Activated T-helper 1 cell treated with anti-CD3 and anti-CD28 coated beads, Interleukin-12 subunit alpha, Interleukin-12 subunit beta, Interleukin-2, Interleukin-4 antibody, amounts not matched to agents 30 ng/mL and 10 ng/mL and 1 ng/mL, durations not matched to agents 14 hours and 24 hours and 36 hours (primary cell): Measurements from ENCODE around the gene NBEAL1. TPM values are rescaled to one million over a fixed set of nuclear protein-coding genes. Genes with fewer than 3 reads are reported as not detected.
"Not testable (repeated sequence)": the region's sequence is repeated elsewhere in the genome, so short reads cannot be mapped to it uniquely, and the experiment has no call there.

Source experiments
- DNase-seq: peaks from one replicate; pipeline ENCODE4 v3.0.0; 2021; ENCODE audit warnings: low spot score
- H3K27ac Mint-ChIP-seq: one replicate; pipeline ENCODE4 v1.8.0; 2021; ENCODE audit warnings: mild to moderate bottlenecking, mixed read lengths
- H3K27me3 Mint-ChIP-seq: one replicate; pipeline ENCODE4 v1.8.0; 2022; ENCODE audit warnings: mild to moderate bottlenecking, moderate library complexity, mixed read lengths; ENCODE audit not compliant: insufficient read depth
- H3K36me3 Mint-ChIP-seq: one replicate; pipeline ENCODE4 v1.8.0; 2021; ENCODE audit warnings: low read depth, mixed read lengths
- H3K4me1 Mint-ChIP-seq: one replicate; pipeline ENCODE4 v1.8.0; 2021; ENCODE audit warnings: low read depth, mixed read lengths
- H3K4me3 Mint-ChIP-seq: one replicate; pipeline ENCODE4 v1.8.0; 2021; ENCODE audit warnings: mild to moderate bottlenecking, moderate library complexity, mixed read lengths
- H3K9me3 Mint-ChIP-seq: one replicate; pipeline ENCODE4 v1.8.0; 2021; ENCODE audit warnings: mixed read lengths
- intact Hi-C: fragments of 100-400 bp; cut with micrococcal nuclease; formaldehyde crosslinking; loops from one replicate; pipeline ENCODE4 v1.15.1; 2024
- total RNA-seq: library from RNA; stranded (reverse); gene quantifications from 2 replicates; pipeline ENCODE4 v1.2.3, GENCODE V29; 2022

Gene NBEAL1
- total RNA-seq, 1 donor from 2014 or later, result 10.7 TPM

GRCh38 chr2:203209538-203209937, 194.9 kb downstream of the NBEAL1 start:
- Mint-ChIP-seq H3K4me1 (no peaks in the 10 kb centered on the region), H3K27me3 (no peaks in the 10 kb centered on the region), H3K27ac (no peak overlapping the region), H3K9me3 (no peaks in the 10 kb centered on the region), H3K36me3 (no peaks in the 10 kb centered on the region), H3K4me3 (no peak overlapping the region)
- DNase-seq, result no peak
- intact Hi-C loops, result no loop called here

- no peak overlapping the region for H3K4me3 Mint-ChIP-seq
- H3K27ac Mint-ChIP-seq, result no peak overlapping the region
- peaks cover 2% of the 10 kb centered on the region for H3K27me3 Mint-ChIP-seq
- no peaks in the 10 kb centered on the region for H3K36me3 Mint-ChIP-seq
- H3K4me1 Mint-ChIP-seq, result no peaks in the 10 kb centered on the region
- intact Hi-C loops, result loop anchor here (1.0 to 2.0 kb wide), 4 partner anchors 13 to 653 kb away; no protein-coding TSS in a partner anchor
- DNase-seq, result no peak
- no peaks in the 10 kb centered on the region for H3K9me3 Mint-ChIP-seq
Measured at GRCh38 chr2:203225423-203226039, 210.9 kb downstream of the NBEAL1 start.

- not testable (repeated sequence) for H3K4me1 Mint-ChIP-seq, H3K9me3 Mint-ChIP-seq, H3K4me3 Mint-ChIP-seq, DNase-seq, H3K27me3 Mint-ChIP-seq, H3K36me3 Mint-ChIP-seq, H3K27ac Mint-ChIP-seq
- intact Hi-C loops, result loop anchor here (10.0 kb wide), 2 partner anchors 425 to 675 kb away; no protein-coding TSS in a partner anchor
Measured at GRCh38 chr2:203229674-203230073, 215.0 kb downstream of the NBEAL1 start.

- Mint-ChIP-seq H3K9me3 (no peaks in the 10 kb centered on the region), H3K27me3 (no peaks in the 10 kb centered on the region), H3K4me3 (peak overlapping the region; percentile 94), H3K36me3 (peaks cover 14% of the 10 kb centered on the region), H3K27ac (peak overlapping the region; percentile 98), H3K4me1 (peaks cover 20% of the 10 kb centered on the region)
- intact Hi-C loops, result loop anchor here (1.0 to 10.0 kb wide), 7 partner anchors 12 to 970 kb away; partner anchors contain the start of genes BMPR2 and NOP58
- no peak for DNase-seq
Measured at GRCh38 chr2:203237346-203238238, 222.9 kb downstream of the NBEAL1 start.

- peak overlapping the region; percentile 94 for H3K4me3 Mint-ChIP-seq
- peaks cover 19% of the 10 kb centered on the region for H3K36me3 Mint-ChIP-seq
- peaks cover 26% of the 10 kb centered on the region for H3K4me1 Mint-ChIP-seq
- no peak for DNase-seq
- peak overlapping the region; percentile 98 for H3K27ac Mint-ChIP-seq
- intact Hi-C loops, result loop anchor here (1.0 to 10.0 kb wide), 7 partner anchors 13 to 971 kb away; partner anchors contain the start of genes BMPR2 and NOP58
- no peaks in the 10 kb centered on the region for H3K9me3 Mint-ChIP-seq
- no peaks in the 10 kb centered on the region for H3K27me3 Mint-ChIP-seq
Measured at GRCh38 chr2:203238292-203238703, 223.6 kb downstream of the NBEAL1 start.

GRCh38 chr2:203238704-203239526, 224.2 kb downstream of the NBEAL1 start, which contains the start of gene CYP20A1:
CYP20A1 (plus strand) TSS chr2:203239018; CDS start chr2:203239063, 45 bp downstream.
- no peaks in the 10 kb centered on the region for H3K9me3 Mint-ChIP-seq

GRCh38 chr2:203240491-203240890, 225.8 kb downstream of the NBEAL1 start:
- no peaks in the 10 kb centered on the region for H3K27me3 Mint-ChIP-seq
- peaks cover 26% of the 10 kb centered on the region for H3K36me3 Mint-ChIP-seq
- intact Hi-C loops, result no loop called here
- peaks cover 26% of the 10 kb centered on the region for H3K4me1 Mint-ChIP-seq
- H3K4me3 Mint-ChIP-seq, result peak overlapping the region; percentile 94
- peak overlapping the region; percentile 98 for H3K27ac Mint-ChIP-seq
- H3K9me3 Mint-ChIP-seq, result no peaks in the 10 kb centered on the region
- DNase-seq, result no peak

More at GRCh38 chr2:203238704-203239526, 224.2 kb downstream of the NBEAL1 start, which contains the start of gene CYP20A1:
- peak within 1 kb of the TSS; percentile 94 for H3K4me3 Mint-ChIP-seq
- H3K27me3 Mint-ChIP-seq, result no peaks in the 10 kb centered on the region
- H3K4me1 Mint-ChIP-seq, result peaks cover 26% of the 10 kb centered on the region
- peaks cover 20% of the 10 kb centered on the region for H3K36me3 Mint-ChIP-seq
- peak; percentile 97 for DNase-seq
- peak within 1 kb of the TSS; percentile 98 for H3K27ac Mint-ChIP-seq
- intact Hi-C loops, result loop anchor here (1.0 to 10.0 kb wide), 11 partner anchors 14 to 972 kb away; partner anchors contain the start of genes ABI2, BMPR2, FAM117B and NBEAL1

GRCh38 chr2:203242518-203242917, 227.8 kb downstream of the NBEAL1 start:
- Mint-ChIP-seq H3K27ac (no peak overlapping the region), H3K9me3 (no peaks in the 10 kb centered on the region), H3K27me3 (no peaks in the 10 kb centered on the region), H3K36me3 (peaks cover 31% of the 10 kb centered on the region), H3K4me1 (peaks cover 26% of the 10 kb centered on the region), H3K4me3 (no peak overlapping the region)
- intact Hi-C loops, result no loop called here
- no peak for DNase-seq

GRCh38 chr2:203246646-203247045, 232.0 kb downstream of the NBEAL1 start:
- H3K4me3 Mint-ChIP-seq, result no peak overlapping the region
- no peaks in the 10 kb centered on the region for H3K9me3 Mint-ChIP-seq
- DNase-seq, result no peak
- intact Hi-C loops, result no loop called here
- H3K27me3 Mint-ChIP-seq, result no peaks in the 10 kb centered on the region
- no peak overlapping the region for H3K27ac Mint-ChIP-seq
- peaks cover 26% of the 10 kb centered on the region for H3K36me3 Mint-ChIP-seq
- H3K4me1 Mint-ChIP-seq, result peaks cover 7% of the 10 kb centered on the region

- peaks cover 4% of the 10 kb centered on the region for H3K9me3 Mint-ChIP-seq
- intact Hi-C loops, result no loop called here
- DNase-seq, result no peak
- no peak overlapping the region for H3K27ac Mint-ChIP-seq
- no peaks in the 10 kb centered on the region for H3K4me1 Mint-ChIP-seq
- no peaks in the 10 kb centered on the region for H3K27me3 Mint-ChIP-seq
- no peak overlapping the region for H3K4me3 Mint-ChIP-seq
- peaks cover 38% of the 10 kb centered on the region for H3K36me3 Mint-ChIP-seq
Measured at GRCh38 chr2:203252818-203253217, 238.1 kb downstream of the NBEAL1 start.

- H3K4me1 Mint-ChIP-seq, H3K9me3 Mint-ChIP-seq, H3K27me3 Mint-ChIP-seq, DNase-seq, intact Hi-C loops, H3K4me3 Mint-ChIP-seq: not testable (repeated sequence)
- Mint-ChIP-seq H3K27ac (peak overlapping the region; percentile 31), H3K36me3 (peaks cover 40% of the 10 kb centered on the region)
Measured at GRCh38 chr2:203253422-203254095, 238.9 kb downstream of the NBEAL1 start.
